HG02571 (cell line): ENCODE measurements around the gene ADGRB3.

Source experiments
- ATAC-seq: cut with Tn5 transposase; IDR thresholded peaks from one replicate; pipeline ENCODE4 v1.9.1; 2021; ENCODE audit warnings: mild to moderate bottlenecking, moderate library complexity; ENCODE audit not compliant: unreplicated experiment

The ADGRB3 gene

DNA sequence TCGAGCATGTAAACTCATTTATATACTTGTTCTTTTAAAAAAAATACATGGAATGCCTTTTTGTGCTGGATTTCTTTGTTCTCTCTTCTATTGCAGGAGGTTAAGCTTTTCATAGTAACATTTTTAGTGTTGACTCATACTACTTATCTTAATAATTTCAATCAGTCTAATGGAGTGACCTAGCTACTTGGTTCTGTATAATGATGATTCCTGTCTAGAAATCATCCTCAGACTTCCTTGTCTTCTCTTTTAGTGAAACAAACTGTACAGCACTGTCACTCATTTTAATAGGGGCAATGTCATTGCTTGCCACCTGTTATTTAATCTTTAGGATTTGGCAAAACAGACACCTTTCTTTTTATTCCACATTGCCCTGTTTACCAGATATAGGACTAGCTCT, 62.3 kb downstream of the ADGRB3 start:
- no peak for ATAC-seq

DNA sequence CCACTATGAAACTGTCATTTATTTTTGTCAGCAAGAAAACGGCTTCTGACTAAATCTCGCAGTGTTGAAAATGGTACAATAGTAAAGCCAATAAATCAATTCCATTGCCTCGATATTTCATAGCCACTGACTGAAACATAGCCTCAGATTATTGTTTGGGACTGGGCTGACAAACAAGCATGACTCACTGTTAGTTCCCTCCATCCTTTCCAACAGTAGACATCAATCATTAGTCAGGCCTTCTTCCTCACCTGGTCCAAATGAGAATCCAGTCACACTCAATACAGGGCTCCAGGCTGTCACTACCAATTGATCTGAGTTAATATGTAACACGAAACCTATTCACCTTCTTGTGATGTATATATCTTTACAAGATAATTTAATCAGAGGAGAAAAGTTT, 66.1 kb downstream of the ADGRB3 start:
- no peak for ATAC-seq

GRCh38 chr6:68704485-68704884, 69.4 kb downstream of the ADGRB3 start:
- no peak for ATAC-seq

DNA sequence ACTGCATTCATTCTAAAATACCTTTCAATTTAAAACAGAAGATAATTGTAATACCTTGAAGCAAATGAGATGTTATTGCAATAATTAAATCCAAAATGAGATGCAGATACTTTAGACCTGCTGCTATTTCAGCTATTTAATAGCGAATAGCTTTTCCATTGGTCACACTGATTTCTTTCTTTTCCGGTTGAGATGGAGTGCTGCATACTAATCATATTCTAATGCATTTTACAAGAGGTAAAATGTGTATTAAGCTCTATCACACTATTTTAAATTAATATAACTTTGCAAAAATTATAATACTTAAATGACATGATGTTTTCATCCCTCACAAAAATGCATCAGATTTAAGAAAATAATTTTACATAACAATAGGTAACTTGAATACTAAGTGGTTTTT, 74.0 kb downstream of the ADGRB3 start:
- ATAC-seq, result no peak

GRCh38 chr6:68709882-68710281, 74.8 kb downstream of the ADGRB3 start:
- no peak for ATAC-seq

- no peak for ATAC-seq
Observed at GRCh38 chr6:68710496-68710895, 75.4 kb downstream of the ADGRB3 start.

- ATAC-seq, result no peak
Observed at GRCh38 chr6:68710916-68711315, 75.8 kb downstream of the ADGRB3 start.

- ATAC-seq, result no peak
Observed at GRCh38 chr6:68711386-68712000, 76.4 kb downstream of the ADGRB3 start.

DNA sequence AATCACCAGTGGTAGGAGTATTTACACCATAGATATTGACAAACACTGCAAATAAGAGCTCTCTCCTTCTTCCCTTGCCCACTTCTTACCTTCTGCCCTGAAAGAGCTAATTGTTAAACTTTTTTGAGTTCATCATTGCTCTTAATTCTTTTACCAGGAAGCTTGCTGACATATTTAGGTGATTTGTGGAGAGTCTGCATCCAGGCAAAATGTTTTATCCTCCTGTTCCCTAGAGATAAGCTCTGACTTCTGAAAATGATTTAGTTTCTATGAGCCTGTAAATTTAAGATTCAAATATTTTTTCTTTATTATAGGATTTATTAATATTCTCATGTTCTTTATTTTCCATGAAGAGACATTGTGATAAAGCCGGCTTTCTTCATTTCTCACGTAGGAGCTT, 81.5 kb downstream of the ADGRB3 start:
- no peak for ATAC-seq

GRCh38 chr6:68718385-68719073, 83.4 kb downstream of the ADGRB3 start:
- no peak for ATAC-seq

- ATAC-seq, result no peak
Observed at GRCh38 chr6:68719761-68720160, 84.7 kb downstream of the ADGRB3 start.

DNA sequence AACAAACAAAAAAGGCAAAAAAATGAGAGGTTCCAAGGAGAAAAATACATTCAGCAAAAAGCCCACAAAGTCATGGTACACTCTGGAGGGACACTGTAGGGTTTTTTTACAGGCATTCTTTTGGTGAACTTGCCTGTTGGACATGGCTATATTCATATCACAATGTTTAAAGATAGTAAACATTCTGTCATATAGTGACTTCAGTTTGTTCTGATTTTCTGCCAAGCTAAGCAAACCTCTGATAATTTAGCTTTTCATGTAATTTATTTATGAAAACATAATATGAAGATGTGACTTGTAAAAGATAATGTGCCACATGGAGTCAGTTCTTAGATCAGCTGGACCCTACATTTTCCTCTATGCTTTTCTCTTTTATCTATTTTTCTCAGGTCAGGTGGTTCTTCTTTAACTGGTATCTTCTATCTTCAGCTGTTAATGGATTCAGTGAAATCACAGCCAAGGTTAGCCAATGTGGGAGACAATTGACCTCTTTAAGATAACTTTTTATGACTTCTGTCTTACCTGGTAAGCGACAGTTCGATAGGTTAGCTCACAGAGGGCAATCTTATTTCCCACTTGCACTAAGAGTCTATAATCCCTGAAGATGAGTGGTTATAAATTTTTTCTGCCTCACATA, 87.9 kb downstream of the ADGRB3 start:
- no peak for ATAC-seq

DNA sequence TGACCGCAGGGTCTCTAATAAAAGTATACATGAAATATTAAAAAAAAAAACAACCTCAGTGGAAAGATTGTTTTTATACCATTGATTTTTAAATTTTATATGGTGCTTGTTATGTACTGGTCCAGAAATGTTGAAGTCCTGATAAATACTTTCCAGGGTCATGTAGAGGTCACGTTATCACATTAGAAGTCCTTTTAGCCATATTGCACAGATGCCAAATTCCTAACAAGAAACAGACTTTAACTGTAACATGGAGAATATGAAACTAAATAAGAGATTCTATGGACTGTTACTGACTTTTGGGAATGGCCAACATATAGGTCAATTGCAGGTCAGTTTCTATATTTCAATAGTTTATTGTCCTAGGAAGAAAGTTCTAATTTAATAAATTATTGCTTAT, 89.0 kb downstream of the ADGRB3 start:
- ATAC-seq, result no peak

GRCh38 chr6:68726337-68726736, 91.3 kb downstream of the ADGRB3 start:
- no peak for ATAC-seq

DNA sequence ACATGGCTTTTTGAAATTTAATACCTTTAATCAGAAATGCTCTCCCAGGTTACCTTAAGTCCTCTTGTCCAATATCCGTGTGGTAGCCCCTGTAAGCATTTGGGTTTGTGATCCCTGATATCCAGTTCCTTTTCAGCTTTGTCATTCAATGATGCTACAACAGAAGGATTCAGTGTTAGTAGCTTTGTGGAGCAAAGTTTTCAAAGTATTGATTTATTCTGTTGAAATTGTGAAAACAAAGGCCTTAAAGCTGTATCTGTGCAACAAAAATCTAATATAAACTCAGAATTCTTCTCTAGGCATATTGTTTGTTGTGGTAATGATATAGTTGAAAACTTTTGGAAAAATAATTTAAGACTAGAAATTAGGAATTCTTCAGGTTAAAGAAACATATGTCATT, 91.9 kb downstream of the ADGRB3 start:
- ATAC-seq, result no peak

DNA sequence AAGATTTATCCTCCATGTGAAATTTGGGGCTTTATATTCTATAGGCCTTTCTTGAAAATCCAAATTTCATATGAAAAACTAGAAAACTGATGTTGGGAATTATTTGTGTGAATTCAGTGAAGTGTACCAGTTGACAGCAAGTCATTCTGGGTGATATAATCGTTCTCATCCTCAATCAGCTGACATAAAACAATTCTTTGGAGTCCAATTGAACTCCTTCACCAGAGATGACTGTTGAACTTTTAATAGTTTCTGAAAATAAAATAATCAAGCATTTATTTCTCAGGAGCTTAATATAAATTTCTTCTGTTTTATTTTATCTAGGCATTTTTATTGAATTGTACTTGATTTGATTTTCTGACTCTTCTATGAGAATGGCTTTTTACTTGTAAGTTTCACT, 92.6 kb downstream of the ADGRB3 start:
- no peak for ATAC-seq

- ATAC-seq, result no peak
Observed at GRCh38 chr6:68728159-68728979, 93.3 kb downstream of the ADGRB3 start.

GRCh38 chr6:68729377-68729903, 94.4 kb downstream of the ADGRB3 start:
- ATAC-seq, result no peak

DNA sequence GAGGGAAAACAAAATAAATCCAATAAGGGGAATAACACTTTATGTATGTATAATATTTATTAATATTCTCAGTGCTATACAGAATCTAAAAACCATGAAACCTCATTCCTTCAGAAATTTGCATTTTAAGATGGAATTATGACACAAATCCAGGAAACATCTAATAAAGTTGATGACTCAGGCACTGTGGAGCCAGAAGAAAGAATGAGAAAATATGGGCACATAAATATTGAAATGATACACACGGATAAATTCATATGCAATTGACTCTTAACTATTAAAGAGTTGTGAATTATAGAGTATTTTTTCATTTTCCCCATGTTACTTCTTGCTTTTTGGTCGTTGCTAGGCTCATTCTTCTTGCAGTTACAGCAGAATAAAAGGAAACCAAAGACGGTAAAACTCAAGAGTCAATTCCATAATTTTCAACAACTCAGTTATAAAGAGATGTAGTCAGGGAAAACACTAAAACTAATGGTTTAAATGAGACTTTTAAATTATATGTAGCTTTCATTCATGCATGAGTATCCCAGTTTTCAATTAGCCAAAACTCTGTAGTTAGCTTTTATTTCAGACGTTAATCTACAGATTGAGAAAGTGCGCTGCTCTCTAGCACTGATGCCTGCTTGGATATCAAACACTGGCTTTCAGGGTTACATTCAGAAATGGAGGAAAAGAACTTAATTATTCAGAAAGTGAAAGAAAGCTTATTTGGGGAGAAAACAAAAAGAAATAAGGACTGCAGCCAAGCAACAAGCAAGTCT, 95.4 kb downstream of the ADGRB3 start:
- no peak for ATAC-seq

GRCh38 chr6:68732423-68732822, 97.3 kb downstream of the ADGRB3 start:
- no peak for ATAC-seq

GRCh38 chr6:68735866-68736265, 100.8 kb downstream of the ADGRB3 start:
- ATAC-seq, result no peak
